Smooth muscle cell (in vitro differentiated cells): ENCODE measurements around the gene TM7SF3. TPM values are rescaled to one million over a fixed set of nuclear protein-coding genes. Genes with fewer than 3 reads are reported as not detected.

Source experiments
- DNase-seq: peaks from one replicate; lab custom pipeline; 2025; ENCODE audit not compliant: unreplicated experiment; lab: John Stamatoyannopoulos, UW
- H2AFZ ChIP-seq: fragments of 200-600 bp; sonication (generic); 2 replicates; pipeline ENCODE4 v1.6.0; 2016; ENCODE audit warnings: antibody characterized with exemption, low read depth, mild to moderate bottlenecking
- H3F3A ChIP-seq: fragments of 200-600 bp; sonication (generic); 2 replicates; pipeline ENCODE4 v1.6.0; 2017; ENCODE audit warnings: antibody characterized with exemption, low read depth
- H3K27ac ChIP-seq: fragments of 200-600 bp; sonication (generic); 2 replicates; pipeline ENCODE4 v1.5.1; 2016; ENCODE audit warnings: low read depth, mild to moderate bottlenecking
- H3K27me3 ChIP-seq: fragments of 200-600 bp; sonication (generic); 2 replicates; pipeline ENCODE4 v1.6.1; 2016; ENCODE audit warnings: low read depth, mild to moderate bottlenecking
- H3K36me3 ChIP-seq: fragments of 200-600 bp; sonication (generic); 2 replicates; pipeline ENCODE4 v1.5.1; 2016; ENCODE audit warnings: low read depth
- H3K4me1 ChIP-seq: fragments of 200-600 bp; sonication (generic); 2 replicates; pipeline ENCODE4 v1.5.1; 2016; ENCODE audit warnings: low read depth
- H3K4me2 ChIP-seq: fragments of 200-600 bp; sonication (generic); 2 replicates; pipeline ENCODE4 v1.6.0; 2016; ENCODE audit warnings: mild to moderate bottlenecking
- H3K4me3 ChIP-seq: fragments of 200-600 bp; sonication (generic); 2 replicates; pipeline ENCODE4 v1.5.1; 2016; ENCODE audit warnings: mild to moderate bottlenecking
- H3K79me2 ChIP-seq: fragments of 200-600 bp; sonication (generic); 2 replicates; pipeline ENCODE4 v1.6.0; 2016; ENCODE audit warnings: low read depth, mild to moderate bottlenecking
- H3K9ac ChIP-seq: fragments of 200-600 bp; sonication (generic); 2 replicates; pipeline ENCODE4 v1.6.0; 2016; ENCODE audit warnings: low read depth
- H3K9me3 ChIP-seq: fragments of 200-600 bp; sonication (generic); replicated peaks from 2 replicates; pipeline ENCODE4 v1.5.1; 2016; ENCODE audit warnings: low read depth
- H4K20me1 ChIP-seq: fragments of 200-600 bp; sonication (generic); 2 replicates; pipeline ENCODE4 v1.6.0; 2016; ENCODE audit warnings: low read depth
- WGBS: methylation state at CpG from one replicate; pipeline ENCODE4 v1.1.7; 2016; ENCODE audit warnings: low lambda C conversion rate; 5-methylcytosine and 5-hydroxymethylcytosine counted together
- polyA plus RNA-seq: library from polyadenylated mRNA; unstranded; fragments of >200 nt; fragmentation: Nextera tagmentation; extraction: Ambion mirVana; gene quantifications from 2 replicates; pipeline ENCODE4 v1.2.1, GENCODE V29; 2016
- total RNA-seq: library from RNA; depleted of rRNA; stranded (reverse); fragments of >200 nt; gene quantifications from 2 replicates; pipeline ENCODE4 v1.2.3, GENCODE V29; 2014
- TF ChIP-seq, protein P1 (sequence below): fragments of 200-600 bp; sonication (generic); IDR thresholded peaks from 2 replicates; pipeline ENCODE4 v1.5.1; 2017; ENCODE audit warnings: borderline replicate concordance, mild to moderate bottlenecking, antibody characterized with exemption; ENCODE audit not compliant: insufficient read depth, poor library complexity, severe bottlenecking

TM7SF3 gene
- total and polyA plus RNA-seq, 2 experiments from 2014 or later: 48.2 to 67.4 TPM

DNA sequence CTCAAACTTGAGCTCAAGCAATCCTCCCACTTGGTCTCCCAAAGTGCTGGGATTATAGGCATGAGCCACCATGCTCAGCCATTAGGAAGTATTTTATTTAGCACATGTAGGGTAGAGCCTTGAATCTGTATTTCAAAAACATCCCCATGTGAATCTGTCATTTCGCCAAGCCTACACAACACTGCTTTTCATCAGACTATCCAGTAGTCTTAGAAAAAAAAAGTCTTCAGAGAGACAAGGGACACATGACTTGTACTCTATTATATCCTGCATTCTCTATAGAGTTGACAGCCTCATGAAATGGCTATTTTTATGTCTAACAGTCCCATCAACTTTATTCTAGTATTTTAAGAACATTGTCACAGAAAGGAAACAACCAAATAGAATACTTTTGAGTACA is 35.4 kb downstream of the TM7SF3 start:
- no peak overlapping the region for H3K9ac ChIP-seq
- no peaks in the 10 kb centered on the region for H3K9me3 ChIP-seq
- H3K4me2 ChIP-seq: no peak overlapping the region
- 100% methylated on average over 1 of the region's 1 CpG for WGBS
- H3K79me2 ChIP-seq: no peaks in the 10 kb centered on the region
- no peak overlapping the region for H3K27ac ChIP-seq
- no peaks in the 10 kb centered on the region for H3K36me3 ChIP-seq
- H3K4me3 ChIP-seq: no peak overlapping the region
- DNase-seq: no peak
- H4K20me1 ChIP-seq: peaks cover 2% of the 10 kb centered on the region
- H3K4me1 ChIP-seq: no peaks in the 10 kb centered on the region
- H3F3A ChIP-seq: no peaks in the 10 kb centered on the region
- H3K27me3 ChIP-seq: no peaks in the 10 kb centered on the region
- TF ChIP-seq, protein P1, sequence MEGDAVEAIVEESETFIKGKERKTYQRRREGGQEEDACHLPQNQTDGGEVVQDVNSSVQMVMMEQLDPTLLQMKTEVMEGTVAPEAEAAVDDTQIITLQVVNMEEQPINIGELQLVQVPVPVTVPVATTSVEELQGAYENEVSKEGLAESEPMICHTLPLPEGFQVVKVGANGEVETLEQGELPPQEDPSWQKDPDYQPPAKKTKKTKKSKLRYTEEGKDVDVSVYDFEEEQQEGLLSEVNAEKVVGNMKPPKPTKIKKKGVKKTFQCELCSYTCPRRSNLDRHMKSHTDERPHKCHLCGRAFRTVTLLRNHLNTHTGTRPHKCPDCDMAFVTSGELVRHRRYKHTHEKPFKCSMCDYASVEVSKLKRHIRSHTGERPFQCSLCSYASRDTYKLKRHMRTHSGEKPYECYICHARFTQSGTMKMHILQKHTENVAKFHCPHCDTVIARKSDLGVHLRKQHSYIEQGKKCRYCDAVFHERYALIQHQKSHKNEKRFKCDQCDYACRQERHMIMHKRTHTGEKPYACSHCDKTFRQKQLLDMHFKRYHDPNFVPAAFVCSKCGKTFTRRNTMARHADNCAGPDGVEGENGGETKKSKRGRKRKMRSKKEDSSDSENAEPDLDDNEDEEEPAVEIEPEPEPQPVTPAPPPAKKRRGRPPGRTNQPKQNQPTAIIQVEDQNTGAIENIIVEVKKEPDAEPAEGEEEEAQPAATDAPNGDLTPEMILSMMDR: no peak
- no peak overlapping the region for H2AFZ ChIP-seq

DNA sequence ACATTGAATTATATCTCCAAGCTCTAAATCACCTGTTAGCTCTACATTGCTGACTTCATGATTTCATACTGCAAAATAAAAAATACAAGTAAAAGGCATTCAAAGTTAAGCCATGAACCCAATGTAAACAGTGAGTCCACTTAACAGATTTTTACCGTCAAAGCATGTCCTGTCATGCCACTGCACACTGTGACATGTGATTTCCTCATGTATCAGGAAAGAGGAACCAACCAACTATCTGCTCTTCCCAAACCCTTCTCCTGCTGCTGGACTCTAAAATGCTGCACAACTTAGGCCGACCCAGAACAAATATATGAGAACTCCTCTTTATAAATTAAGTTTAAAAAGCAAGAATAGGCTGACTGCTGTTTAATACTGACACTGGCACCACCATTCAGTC is 37.5 kb downstream of the TM7SF3 start:
- H3K27ac ChIP-seq: no peak overlapping the region
- WGBS: 86% methylated on average over 2 of the region's 2 CpGs
- no peaks in the 10 kb centered on the region for H4K20me1 ChIP-seq
- H3K36me3 ChIP-seq: no peaks in the 10 kb centered on the region
- H3F3A ChIP-seq: no peaks in the 10 kb centered on the region
- H3K9me3 ChIP-seq: no peaks in the 10 kb centered on the region
- TF ChIP-seq, protein P1: no peak
- DNase-seq: no peak
- H2AFZ ChIP-seq: no peak overlapping the region
- no peaks in the 10 kb centered on the region for H3K4me1 ChIP-seq
- H3K79me2 ChIP-seq: no peaks in the 10 kb centered on the region
- no peak overlapping the region for H3K4me2 ChIP-seq
- no peak overlapping the region for H3K9ac ChIP-seq
- H3K27me3 ChIP-seq: no peaks in the 10 kb centered on the region
- H3K4me3 ChIP-seq: no peak overlapping the region

DNA sequence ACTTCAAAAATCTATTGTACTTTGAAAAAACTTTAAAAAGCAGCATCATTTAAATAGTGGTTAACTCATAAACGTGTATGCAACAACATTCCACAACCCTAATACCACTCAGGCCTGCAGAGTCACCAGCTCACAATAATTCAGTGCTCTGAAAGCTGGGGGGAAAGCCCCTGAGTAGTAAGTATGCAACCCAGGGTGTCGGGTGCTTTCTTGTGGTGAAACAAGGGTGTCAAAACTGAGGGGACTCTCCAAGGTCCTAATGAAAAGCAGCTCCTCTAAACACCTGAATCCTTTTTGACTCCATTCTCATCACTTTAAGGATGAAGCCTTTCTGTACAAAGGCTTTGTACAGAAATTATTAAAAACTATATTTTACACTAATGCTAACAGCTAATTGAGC is 42.2 kb downstream of the TM7SF3 start:
- Histone ChIP-seq H3K9ac (no peak overlapping the region), H3K27ac (no peak overlapping the region), H3K36me3 (no peaks in the 10 kb centered on the region), H3K27me3 (no peaks in the 10 kb centered on the region), H3K4me2 (no peak overlapping the region), H3K79me2 (no peaks in the 10 kb centered on the region), H2AFZ (no peak overlapping the region), H4K20me1 (no peaks in the 10 kb centered on the region), H3F3A (no peaks in the 10 kb centered on the region), H3K4me3 (no peak overlapping the region), H3K4me1 (no peaks in the 10 kb centered on the region), H3K9me3 (no peaks in the 10 kb centered on the region)
- 83% methylated on average over 2 of the region's 2 CpGs for WGBS
- no peak for DNase-seq
- TF ChIP-seq, protein P1: no peak

DNA sequence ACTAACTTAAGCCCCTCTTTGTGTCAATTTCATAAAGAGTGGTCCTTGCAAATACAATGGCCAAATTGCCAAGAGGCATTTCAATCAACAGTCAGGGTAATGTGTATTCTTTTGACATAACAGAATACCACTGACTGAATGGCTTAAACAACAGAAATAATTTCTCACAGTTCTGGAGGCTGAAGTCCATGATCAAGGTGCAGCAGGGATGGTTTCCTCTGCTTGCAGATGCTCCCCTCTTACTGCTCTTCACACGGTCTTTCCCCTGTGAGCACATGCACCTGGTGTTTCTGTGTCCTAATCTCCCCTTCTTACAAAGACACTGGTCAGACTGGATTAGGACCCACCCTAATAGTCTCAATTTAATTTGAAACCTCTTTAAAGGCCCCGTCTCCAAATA is 44.0 kb downstream of the TM7SF3 start:
- Histone ChIP-seq H3K4me2 (no peak overlapping the region), H2AFZ (no peak overlapping the region), H3K4me3 (no peak overlapping the region), H4K20me1 (no peaks in the 10 kb centered on the region), H3K4me1 (no peaks in the 10 kb centered on the region), H3K9ac (no peak overlapping the region), H3K9me3 (no peaks in the 10 kb centered on the region), H3K27me3 (no peaks in the 10 kb centered on the region), H3F3A (no peaks in the 10 kb centered on the region), H3K36me3 (peaks cover 5% of the 10 kb centered on the region), H3K27ac (no peak overlapping the region), H3K79me2 (no peaks in the 10 kb centered on the region)
- 94% methylated on average over 2 of the region's 2 CpGs for WGBS
- no peak for DNase-seq
- TF ChIP-seq, protein P1: no peak
